WTC11 (cell line): ENCODE data around the gene EPO.

Experiments used
- NFYB ChIP-seq: sonication (generic); formaldehyde crosslinking; conservative IDR thresholded peaks from 2 replicates; pipeline ENCODE4 v1.8.0; 2022; ENCODE audit warnings: low read depth, missing genetic modification reagents
- TF ChIP-seq, protein P1 (sequence below): sonication (generic); formaldehyde crosslinking; IDR thresholded peaks from 2 replicates; pipeline ENCODE4 v1.8.1; 2022; ENCODE audit warnings: low read depth, mild to moderate bottlenecking, moderate library complexity, missing genetic modification reagents, borderline replicate concordance
- TF ChIP-seq, protein P2 (sequence below): sonication (generic); formaldehyde crosslinking; IDR thresholded peaks from 2 replicates; pipeline ENCODE4 v1.8.0; 2023; ENCODE audit warnings: missing genetic modification reagents

DNA sequence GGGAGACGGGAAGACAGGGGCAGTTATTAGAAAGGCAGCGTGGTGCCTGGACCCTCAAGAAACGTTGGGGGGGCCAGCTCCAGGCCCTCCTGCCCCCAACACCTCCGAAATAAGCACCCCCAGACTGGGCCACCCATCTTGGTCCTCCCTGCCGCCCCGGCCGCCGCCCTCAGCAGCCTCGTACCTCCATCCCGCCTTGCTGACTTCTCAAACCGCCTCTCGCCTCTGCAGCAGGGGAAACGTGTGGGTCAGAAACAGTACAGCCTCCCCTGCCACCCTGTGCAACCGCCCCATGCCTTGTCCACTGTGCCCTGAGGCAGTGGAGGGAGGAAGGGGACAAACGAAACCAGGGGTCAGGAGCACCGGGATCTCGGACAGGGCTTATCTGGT lies 33.5 kb upstream of the EPO start:
- TF ChIP-seq NFYB (CRISPR knock-in tag) = no peak
- TF ChIP-seq, protein P1, sequence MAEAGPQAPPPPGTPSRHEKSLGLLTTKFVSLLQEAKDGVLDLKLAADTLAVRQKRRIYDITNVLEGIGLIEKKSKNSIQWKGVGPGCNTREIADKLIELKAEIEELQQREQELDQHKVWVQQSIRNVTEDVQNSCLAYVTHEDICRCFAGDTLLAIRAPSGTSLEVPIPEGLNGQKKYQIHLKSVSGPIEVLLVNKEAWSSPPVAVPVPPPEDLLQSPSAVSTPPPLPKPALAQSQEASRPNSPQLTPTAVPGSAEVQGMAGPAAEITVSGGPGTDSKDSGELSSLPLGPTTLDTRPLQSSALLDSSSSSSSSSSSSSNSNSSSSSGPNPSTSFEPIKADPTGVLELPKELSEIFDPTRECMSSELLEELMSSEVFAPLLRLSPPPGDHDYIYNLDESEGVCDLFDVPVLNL (CRISPR knock-in tag) = no peak
- TF ChIP-seq, protein P2, sequence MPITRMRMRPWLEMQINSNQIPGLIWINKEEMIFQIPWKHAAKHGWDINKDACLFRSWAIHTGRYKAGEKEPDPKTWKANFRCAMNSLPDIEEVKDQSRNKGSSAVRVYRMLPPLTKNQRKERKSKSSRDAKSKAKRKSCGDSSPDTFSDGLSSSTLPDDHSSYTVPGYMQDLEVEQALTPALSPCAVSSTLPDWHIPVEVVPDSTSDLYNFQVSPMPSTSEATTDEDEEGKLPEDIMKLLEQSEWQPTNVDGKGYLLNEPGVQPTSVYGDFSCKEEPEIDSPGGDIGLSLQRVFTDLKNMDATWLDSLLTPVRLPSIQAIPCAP (CRISPR knock-in tag) = no peak
